Measurements from ENCODE around the gene GSTM1.

GRCh38 chr1:109671067-109671466 lies 16.6 kb upstream of the GSTM1 start:
- no peak for TF ChIP-seq POLR2A (IDR thresholded peaks at IDR 0.05; ENCODE audit: low read depth, low read length)
- TF ChIP-seq CTCF (IDR thresholded peaks at IDR 0.05; ENCODE audit: extremely low read depth in 1 of 2, insufficient read depth in 1 of 2, low read depth in 1 of 2, low read length in 2 of 2), result no peak
- no peak for TF ChIP-seq EZH2 (IDR thresholded peaks at IDR 0.05; ENCODE audit: borderline replicate concordance, low read depth, low read length, severe bottlenecking)
- TF ChIP-seq JUN (IDR thresholded peaks at IDR 0.05; ENCODE audit: borderline replicate concordance, insufficient read depth, insufficient read length, low read depth), result no peak
- no peak for TF ChIP-seq POLR2AphosphoS5 (IDR thresholded peaks at IDR 0.05; ENCODE audit: insufficient read depth, low read depth, low read length)
- no peak for TF ChIP-seq MAX (IDR thresholded peaks at IDR 0.05; ENCODE audit: insufficient read depth, insufficient read length)
- TF ChIP-seq GATA2 (IDR thresholded peaks at IDR 0.05; ENCODE audit: insufficient read depth, insufficient read length, low read depth, low read length), result no peak
- TF ChIP-seq MYC (IDR thresholded peaks at IDR 0.05; ENCODE audit: low read depth, low read length), result no peak

All from endothelial cell of umbilical vein (primary cell).